Mesenchymal stem cell (in vitro differentiated cells and primary cell): ENCODE measurements around the gene CASP5.

Source experiments
- DNase-seq: peaks from one replicate; pipeline ENCODE4 v3.0.0-alpha.2; 2013
- H2AFZ ChIP-seq: one replicate; pipeline ENCODE4 v1.6.1; 2013; ENCODE audit warnings: low read depth, mild to moderate bottlenecking, control low read depth, inconsistent platforms, low read length, moderate library complexity
- H2AK5ac ChIP-seq: 2 replicates; pipeline ENCODE4 v1.6.1; 2013; ENCODE audit warnings: low read length, moderate library complexity, mild to moderate bottlenecking, inconsistent platforms; ENCODE audit not compliant: severe bottlenecking
- H2BK120ac ChIP-seq: one replicate; pipeline ENCODE4 v1.6.1; 2013; ENCODE audit warnings: low read depth, mild to moderate bottlenecking, inconsistent platforms, low read length, moderate library complexity
- H2BK12ac ChIP-seq, 2 experiments: one replicate each; pipeline ENCODE4 v1.6.1; 2013; ENCODE audit warnings: inconsistent platforms in 2 of 2, low read length in 2 of 2, mild to moderate bottlenecking in 2 of 2, moderate library complexity in 2 of 2, control low read depth in 1 of 2
- H2BK15ac ChIP-seq: one replicate; pipeline ENCODE4 v1.6.1; 2013; ENCODE audit warnings: mild to moderate bottlenecking, low read depth, inconsistent platforms; ENCODE audit not compliant: poor library complexity, severe bottlenecking
- H2BK5ac ChIP-seq: 2 replicates; pipeline ENCODE4 v1.6.1; 2013; ENCODE audit warnings: low read depth, mild to moderate bottlenecking, low read length, control low read depth, inconsistent platforms; ENCODE audit not compliant: poor library complexity, severe bottlenecking
- H3K14ac ChIP-seq, 2 experiments: one replicate each; pipeline ENCODE4 v1.6.1; 2013; ENCODE audit warnings: inconsistent platforms in 2 of 2, low read length in 2 of 2, control low read depth in 1 of 2, mild to moderate bottlenecking in 1 of 2, moderate library complexity in 1 of 2
- H3K18ac ChIP-seq, 2 experiments: one replicate each; pipeline ENCODE4 v1.6.1; 2013; ENCODE audit warnings: inconsistent platforms in 2 of 2, low read length in 2 of 2, control low read depth in 1 of 2, low read depth in 1 of 2, mild to moderate bottlenecking in 1 of 2
- H3K23ac ChIP-seq, 2 experiments: one replicate each; pipeline ENCODE4 v1.6.1; 2013; ENCODE audit warnings: inconsistent platforms in 2 of 2, low read length in 2 of 2, mild to moderate bottlenecking in 2 of 2, moderate library complexity in 2 of 2, control low read depth in 1 of 2
- H3K27ac ChIP-seq: 2 replicates; pipeline ENCODE4 v1.5.1; 2013; ENCODE audit warnings: mild to moderate bottlenecking, moderate library complexity, low read length, control low read depth, inconsistent platforms; ENCODE audit not compliant: poor library complexity, severe bottlenecking
- H3K27me3 ChIP-seq, 2 experiments: 2 replicates each; pipeline versions ENCODE4 v1.6.1 to v1.7.0; 2013; ENCODE audit warnings: low read length in 2 of 2, mild to moderate bottlenecking in 2 of 2, moderate library complexity in 2 of 2, control low read depth in 1 of 2, inconsistent platforms in 1 of 2; ENCODE audit not compliant: control insufficient read depth in 1 of 2, insufficient read depth in 1 of 2
- H3K36me3 ChIP-seq, 2 experiments: 2 replicates each; pipeline versions ENCODE4 v1.6.1 to v1.7.0; 2013; ENCODE audit warnings: low read length in 2 of 2, control low read depth in 1 of 2, inconsistent platforms in 1 of 2, low read depth in 1 of 2, mild to moderate bottlenecking in 1 of 2; ENCODE audit not compliant: insufficient read depth in 2 of 2, control insufficient read depth in 1 of 2
- H3K4ac ChIP-seq, 2 experiments: one replicate each; pipeline ENCODE4 v1.6.1; 2013; ENCODE audit warnings: inconsistent platforms in 2 of 2, low read length in 2 of 2, mild to moderate bottlenecking in 2 of 2, moderate library complexity in 2 of 2, control low read depth in 1 of 2, low read depth in 1 of 2
- H3K4me1 ChIP-seq: 2 replicates; pipeline ENCODE4 v1.6.1; 2013; ENCODE audit warnings: low read depth, low read length, control low read depth; ENCODE audit not compliant: control insufficient read depth, insufficient read depth
- H3K4me2 ChIP-seq: 2 replicates; pipeline ENCODE4 v1.6.1; 2013; ENCODE audit warnings: low read length, mild to moderate bottlenecking, inconsistent platforms; ENCODE audit not compliant: poor library complexity, severe bottlenecking
- H3K4me3 ChIP-seq, 2 experiments: 2 replicates each; pipeline versions ENCODE4 v1.5.1 to v1.7.0; 2013; ENCODE audit warnings: low read length in 2 of 2, mild to moderate bottlenecking in 2 of 2, control low read depth in 1 of 2, low read depth in 1 of 2; ENCODE audit not compliant: insufficient read depth in 1 of 2
- H3K79me1 ChIP-seq: replicated peaks from 2 replicates; pipeline ENCODE4 v1.6.1; 2013; ENCODE audit warnings: mild to moderate bottlenecking, control low read depth, low read length, inconsistent platforms; ENCODE audit not compliant: poor library complexity, severe bottlenecking
- H3K9ac ChIP-seq: 2 replicates; pipeline ENCODE4 v1.7.0; 2013; ENCODE audit warnings: mild to moderate bottlenecking, low read length, moderate library complexity
- H3K9me3 ChIP-seq: 2 replicates; pipeline ENCODE4 v1.7.0; 2013; ENCODE audit warnings: mild to moderate bottlenecking, low read length; ENCODE audit not compliant: control insufficient read depth
- H4K8ac ChIP-seq: one replicate; pipeline ENCODE4 v1.6.1; 2013; ENCODE audit warnings: inconsistent platforms, mild to moderate bottlenecking, low read length, moderate library complexity
- H4K91ac ChIP-seq: one replicate; pipeline ENCODE4 v1.6.1; 2013; ENCODE audit warnings: mild to moderate bottlenecking, low read length, inconsistent platforms
- WGBS: methylation state at CpG from one replicate; pipeline ENCODE4 v1.1.7; 2013; ENCODE audit warnings: mixed read lengths; 5-methylcytosine and 5-hydroxymethylcytosine counted together

The CASP5 gene

GRCh38 chr11:104967534-104968354, 55.2 kb downstream of the CASP5 start:
- Histone ChIP-seq H3K14ac (no peak overlapping the region), H2BK15ac (no peak overlapping the region), H3K27me3 (no peaks in the 10 kb centered on the region), H2AFZ (no peak overlapping the region), H2BK5ac (no peak overlapping the region), H3K4ac (no peak overlapping the region), H3K4me3 (peak overlapping the region in 1 of 2 experiments; percentile 87), H3K79me1 (peaks cover 3% of the 10 kb centered on the region), H3K36me3 (no peaks in the 10 kb centered on the region), H3K18ac (peak overlapping the region in 1 of 2 experiments; percentile 43), H2BK120ac (peak overlapping the region; percentile 49), H3K4me1 (peaks cover 4% of the 10 kb centered on the region), H2AK5ac (no peak overlapping the region), H3K9ac (peak overlapping the region; percentile 96), H3K9me3 (peaks cover 8% of the 10 kb centered on the region), H3K27ac (no peak overlapping the region), H4K8ac (no peak overlapping the region), H4K91ac (no peak overlapping the region), H3K23ac (no peak overlapping the region), H2BK12ac (no peak overlapping the region), H3K4me2 (peak overlapping the region; percentile 3)
- DNase-seq: peak; percentile 33
- 64% methylated on average over 7 of the region's 11 CpGs for WGBS

- H3K9ac ChIP-seq: no peak overlapping the region
These were observed 57.2 kb downstream of the CASP5 start for GRCh38 chr11:104965735-104966134.

GRCh38 chr11:104964247-104964646, 58.7 kb downstream of the CASP5 start:
- Histone ChIP-seq H4K91ac (no peak overlapping the region), H2AK5ac (no peak overlapping the region), H3K9me3 (no peaks in the 10 kb centered on the region), H3K27ac (no peak overlapping the region), H2BK15ac (no peak overlapping the region), H4K8ac (no peak overlapping the region), H3K4me2 (no peak overlapping the region), H3K4me3 (no peak overlapping the region), H3K36me3 (peaks cover 0 to 21% of the 10 kb centered on the region in 2 experiments), H3K23ac (no peak overlapping the region), H2BK5ac (no peak overlapping the region), H3K14ac (no peak overlapping the region), H3K4ac (no peak overlapping the region), H2BK120ac (no peak overlapping the region), H2BK12ac (no peak overlapping the region), H3K79me1 (peaks cover 5% of the 10 kb centered on the region), H2AFZ (no peak overlapping the region), H3K4me1 (peaks cover 4% of the 10 kb centered on the region), H3K27me3 (no peaks in the 10 kb centered on the region), H3K9ac (no peak overlapping the region), H3K18ac (no peak overlapping the region)
- WGBS: no CpG with 5 or more reads among the region's 1 CpG
- DNase-seq: no peak

More at GRCh38 chr11:104965735-104966134, 57.2 kb downstream of the CASP5 start:
- 98% methylated on average over 5 of the region's 5 CpGs for WGBS
- peaks cover 4% of the 10 kb centered on the region for H3K4me1 ChIP-seq
- no peak overlapping the region for H2BK5ac ChIP-seq
- peaks cover 3% of the 10 kb centered on the region for H3K79me1 ChIP-seq
- H3K14ac ChIP-seq: peak overlapping the region in 1 of 2 experiments; percentile 26
- H3K4me3 ChIP-seq: peak overlapping the region in 1 of 2 experiments; percentile 87
- H3K27ac ChIP-seq: no peak overlapping the region
- H2BK120ac ChIP-seq: no peak overlapping the region
- H3K27me3 ChIP-seq: no peaks in the 10 kb centered on the region
- no peak overlapping the region for H4K8ac ChIP-seq
- no peak for DNase-seq
- peaks cover 0 to 19% of the 10 kb centered on the region in 2 experiments for H3K36me3 ChIP-seq
- H3K18ac ChIP-seq: no peak overlapping the region
- no peak overlapping the region for H4K91ac ChIP-seq
- H3K4me2 ChIP-seq: no peak overlapping the region
- H2BK12ac ChIP-seq: no peak overlapping the region
- peak overlapping the region in 1 of 2 experiments; percentile 70 for H3K4ac ChIP-seq
- no peak overlapping the region for H2AK5ac ChIP-seq
- no peak overlapping the region for H2BK15ac ChIP-seq
- peaks cover under 1% of the 10 kb centered on the region for H3K9me3 ChIP-seq
- H3K23ac ChIP-seq: no peak overlapping the region
- no peak overlapping the region for H2AFZ ChIP-seq

- no peaks in the 10 kb centered on the region for H3K4me1 ChIP-seq
- H3K9ac ChIP-seq: no peak overlapping the region
- no peak overlapping the region for H3K4me3 ChIP-seq
- H3K4me2 ChIP-seq: no peak overlapping the region
- no peak overlapping the region for H4K91ac ChIP-seq
- H3K23ac ChIP-seq: no peak overlapping the region
- no peak overlapping the region for H2AFZ ChIP-seq
- H3K14ac ChIP-seq: no peak overlapping the region
- H2BK15ac ChIP-seq: no peak overlapping the region
- H3K79me1 ChIP-seq: peaks cover 5% of the 10 kb centered on the region
- no peak overlapping the region for H3K4ac ChIP-seq
- H2BK12ac ChIP-seq: no peak overlapping the region
- no peak for DNase-seq
- WGBS: 100% methylated on average over 1 of the region's 3 CpGs
- H3K36me3 ChIP-seq: peaks cover 0 to 21% of the 10 kb centered on the region in 2 experiments
- no peak overlapping the region for H2AK5ac ChIP-seq
- H4K8ac ChIP-seq: no peak overlapping the region
- no peak overlapping the region for H3K18ac ChIP-seq
- no peak overlapping the region for H2BK5ac ChIP-seq
- H3K27me3 ChIP-seq: no peaks in the 10 kb centered on the region
- H3K27ac ChIP-seq: no peak overlapping the region
- no peaks in the 10 kb centered on the region for H3K9me3 ChIP-seq
- no peak overlapping the region for H2BK120ac ChIP-seq
These were observed 60.1 kb downstream of the CASP5 start for GRCh38 chr11:104962852-104963251.
